HG03457 (cell line): ENCODE measurements around the gene ZBTB45.
A peak's percentile ranks its signal among the peaks of the same experiment; 100 is the strongest.
"Not testable (repeated sequence)": the region's sequence is repeated elsewhere in the genome, so short reads cannot be mapped to it uniquely, and the experiment has no call there.

Experiments used
- ATAC-seq: cut with Tn5 transposase; IDR thresholded peaks from one replicate; pipeline ENCODE4 v1.9.1; 2021; ENCODE audit warnings: moderate number of reproducible peaks; ENCODE audit not compliant: unreplicated experiment

ZBTB45 gene

DNA sequence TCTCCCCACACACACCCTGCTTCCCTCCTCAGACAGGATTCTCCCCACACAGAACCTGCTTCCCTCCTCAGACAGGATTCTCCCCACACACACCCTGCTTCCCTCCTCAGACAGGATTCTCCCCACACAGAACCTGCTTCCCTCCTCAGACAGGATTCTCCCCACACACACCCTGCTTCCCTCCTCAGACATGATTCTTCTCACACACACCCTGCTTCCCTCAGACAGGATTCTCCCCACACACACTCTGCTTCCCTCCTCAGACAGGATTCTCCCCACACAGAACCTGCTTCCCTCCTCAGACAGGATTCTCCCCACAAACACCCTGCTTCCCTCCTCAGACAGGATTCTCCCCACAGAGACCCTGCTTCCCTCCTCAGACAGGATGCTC is 19.6 kb upstream of the ZBTB45 start:
- ATAC-seq: not testable (repeated sequence)

GRCh38 chr19:58538257-58539168 is 18.9 kb upstream of the ZBTB45 start:
- ATAC-seq: no peak

- no peak for ATAC-seq
Measured at GRCh38 chr19:58536852-58537798, 17.5 kb upstream of the ZBTB45 start.

GRCh38 chr19:58535857-58536256 is 16.2 kb upstream of the ZBTB45 start:
- ATAC-seq: no peak

DNA sequence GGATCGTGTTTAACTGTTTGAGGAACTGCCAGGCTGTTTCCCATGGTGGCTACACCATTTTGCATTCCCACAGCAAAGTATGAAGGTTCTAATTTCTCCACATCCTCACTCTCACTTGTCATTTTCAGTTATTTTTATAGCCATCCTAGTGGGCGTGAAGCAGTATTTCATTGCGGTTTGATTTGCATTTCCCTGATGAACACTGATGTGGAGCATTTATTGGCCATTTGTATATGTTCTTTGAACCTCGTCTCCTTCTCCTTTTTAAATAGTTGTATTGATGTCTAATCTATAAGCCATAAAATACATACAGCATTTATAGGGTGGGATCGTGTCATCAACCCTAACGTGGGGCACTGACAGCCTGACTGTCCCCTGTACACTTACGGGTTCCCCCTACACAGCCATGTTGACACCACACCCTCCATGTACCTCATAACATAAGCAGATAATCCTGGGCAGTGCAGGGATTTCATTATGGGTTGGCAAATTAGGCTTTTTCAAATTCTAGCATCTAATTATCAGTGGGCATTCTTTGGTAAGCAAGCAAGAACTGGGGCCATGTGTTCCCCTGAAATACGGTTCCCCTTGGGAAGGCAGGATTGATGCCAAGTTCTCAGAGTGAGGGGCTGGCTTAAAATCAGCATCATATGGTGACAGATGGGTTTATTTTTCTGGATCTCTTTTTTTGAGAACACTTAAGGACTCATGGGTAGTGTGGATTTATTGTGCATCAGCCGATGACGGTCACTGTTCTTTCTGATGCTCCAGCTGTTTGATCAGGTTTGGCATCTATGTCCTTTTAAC is 11.6 kb upstream of the ZBTB45 start:
- ATAC-seq: no peak

- no peak for ATAC-seq
Measured at GRCh38 chr19:58529405-58529804, 9.8 kb upstream of the ZBTB45 start.

GRCh38 chr19:58522709-58523108 is 3.1 kb upstream of the ZBTB45 start:
- ATAC-seq: no peak

DNA sequence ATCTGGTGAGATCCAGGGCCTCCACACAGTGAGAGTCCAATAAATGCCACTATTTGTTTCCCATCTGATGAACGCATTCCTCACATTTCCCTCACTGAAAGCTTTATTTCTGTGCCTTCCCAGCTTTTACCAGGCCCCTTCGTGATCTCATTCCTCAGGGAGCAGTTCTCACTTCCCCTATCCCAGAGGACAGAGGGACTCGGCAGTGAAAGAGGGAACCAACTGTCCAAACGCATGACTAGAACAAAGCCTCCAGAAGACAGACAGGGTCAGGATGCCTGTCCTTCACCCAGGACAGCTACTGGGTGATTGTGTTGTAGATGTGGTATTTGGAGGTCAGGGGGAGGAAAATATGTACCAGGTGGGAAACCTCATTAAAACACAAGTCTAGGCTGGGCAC is 2.0 kb upstream of the ZBTB45 start:
- ATAC-seq: no peak

- no peak for ATAC-seq
Measured at GRCh38 chr19:58520257-58520599, 618 bp upstream of the ZBTB45 start.

DNA sequence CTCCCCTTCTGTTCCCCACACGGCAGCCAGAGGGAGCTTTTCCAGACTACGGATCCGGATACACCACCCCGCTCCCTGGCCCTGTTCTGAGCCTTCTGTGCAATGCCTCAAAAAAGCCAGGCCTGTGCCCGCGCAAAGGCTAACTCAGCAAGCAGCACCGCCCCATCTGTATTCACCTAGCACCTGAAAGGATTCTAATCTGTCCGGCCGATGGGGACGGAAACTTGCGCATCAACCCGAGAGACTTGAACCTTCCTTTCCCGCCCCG is 589 bp downstream of the ZBTB45 start:
- ATAC-seq: no peak

DNA sequence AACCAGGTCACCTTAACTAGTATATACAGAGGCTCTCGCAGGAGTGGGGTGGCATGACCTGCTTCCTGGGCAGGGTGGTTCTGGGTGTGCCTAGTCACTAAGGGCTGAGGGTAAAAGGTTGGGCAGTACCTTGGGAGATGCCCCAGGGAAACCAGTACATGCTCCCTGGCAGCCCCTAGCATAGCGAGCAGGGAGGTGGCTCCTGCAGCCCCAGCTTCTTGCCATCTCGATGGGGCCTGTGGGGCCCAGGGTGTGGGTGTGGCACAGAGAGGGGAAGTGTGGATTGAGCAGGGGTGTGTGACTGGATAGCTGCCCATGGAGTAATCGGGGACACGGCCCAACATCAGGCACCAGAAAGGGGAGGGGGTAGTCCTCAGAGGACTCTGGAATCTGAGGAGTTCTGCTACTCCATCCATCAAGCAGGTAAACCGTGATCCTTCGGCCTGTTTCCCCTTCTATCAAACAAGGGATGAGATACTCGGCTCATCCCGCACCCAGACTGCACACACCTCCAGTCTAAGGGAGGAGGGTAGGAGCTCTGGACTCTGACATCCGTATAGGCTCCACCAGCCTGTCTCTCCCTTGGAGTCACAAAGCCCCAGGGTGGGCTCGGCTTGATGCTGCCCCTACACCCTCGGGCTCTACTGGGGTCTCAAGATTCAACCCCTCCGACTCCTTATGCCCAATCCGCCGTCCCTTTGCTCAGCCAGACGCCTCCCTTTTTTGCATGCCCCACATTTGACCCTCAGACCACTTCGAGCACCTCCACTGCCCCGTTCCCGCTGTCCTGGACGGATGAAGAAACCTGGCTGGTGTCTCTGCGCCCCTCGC is 1.1 kb downstream of the ZBTB45 start:
- ATAC-seq: no peak

DNA sequence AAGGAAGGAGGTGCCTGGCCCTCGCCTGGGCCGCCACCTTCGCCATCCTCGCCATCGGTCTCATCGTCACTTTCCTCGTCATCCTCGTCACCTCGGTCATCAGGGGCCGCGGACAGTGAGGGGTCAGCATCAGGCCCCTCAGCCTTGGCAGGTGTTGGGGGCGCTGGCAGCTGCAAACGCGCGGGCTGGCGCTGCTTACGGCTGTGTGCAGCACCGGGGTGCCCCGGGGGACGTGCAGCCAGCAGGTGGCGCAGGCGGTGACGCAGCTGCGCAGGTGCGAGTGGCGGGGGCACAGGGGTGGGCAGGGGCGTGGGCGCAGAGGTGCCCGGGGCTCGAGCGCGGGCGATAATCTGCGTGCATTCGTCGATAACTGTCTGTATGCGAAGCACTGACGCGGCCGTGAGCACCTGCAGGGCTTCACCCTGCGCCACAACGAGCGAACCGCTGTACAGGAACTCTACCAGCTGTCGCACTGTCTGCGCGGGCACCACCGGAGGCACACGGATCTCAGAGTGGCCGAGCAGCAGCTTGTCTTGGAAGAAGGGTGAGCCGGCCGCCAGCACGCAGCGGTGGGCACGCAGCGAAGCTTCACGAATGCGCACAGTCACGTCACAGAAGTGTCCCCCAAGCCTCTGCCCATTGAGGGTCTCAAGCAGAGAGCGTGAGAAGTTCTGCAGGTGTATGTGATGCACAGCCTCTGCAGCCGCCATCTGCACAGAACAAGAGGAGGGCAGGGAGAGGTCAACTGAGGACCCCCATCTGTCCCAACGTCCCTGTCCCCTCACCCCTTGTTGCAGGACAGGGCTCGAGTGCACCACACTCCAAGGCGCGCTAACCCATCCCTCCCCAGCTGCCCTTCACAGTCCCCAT is 2.4 kb downstream of the ZBTB45 start:
- ATAC-seq: no peak

DNA sequence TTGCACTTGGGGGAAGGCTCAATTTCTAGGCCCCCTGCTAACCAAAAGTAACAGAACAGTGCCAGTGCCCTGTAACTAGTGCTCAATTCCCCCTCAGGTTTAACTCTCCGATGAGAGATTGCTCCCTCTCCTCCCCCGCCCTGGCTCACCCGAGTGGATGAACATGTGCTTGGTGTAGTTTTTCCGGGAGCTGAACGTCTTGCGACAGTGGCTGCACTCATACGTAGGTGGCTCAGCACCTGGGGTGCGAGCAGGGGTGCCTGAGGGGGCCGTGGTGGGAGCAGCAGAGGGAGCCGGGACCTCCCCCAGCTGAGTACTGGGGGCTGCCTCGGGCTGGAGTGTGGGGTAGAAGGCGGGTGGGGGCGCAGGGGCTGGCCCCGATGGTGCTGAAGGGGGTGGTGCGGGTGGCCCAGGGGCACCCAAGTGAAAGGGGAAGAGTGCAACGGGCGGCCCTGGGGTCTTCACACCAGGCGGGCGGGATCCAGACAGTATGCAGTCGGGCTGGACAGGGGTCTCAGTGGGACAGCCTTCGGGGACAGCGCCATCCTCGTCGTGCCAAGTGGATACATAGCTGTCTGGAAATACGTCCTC is 3.3 kb downstream of the ZBTB45 start:
- no peak for ATAC-seq

- ATAC-seq: no peak
Measured at GRCh38 chr19:58515259-58515658, 4.4 kb downstream of the ZBTB45 start.

- no peak for ATAC-seq
Measured at GRCh38 chr19:58514564-58515022, 5.0 kb downstream of the ZBTB45 start.

- peak; percentile 46 for ATAC-seq
Measured at GRCh38 chr19:58513694-58514563, 5.7 kb downstream of the ZBTB45 start.

GRCh38 chr19:58513213-58513693 is 6.4 kb downstream of the ZBTB45 start:
- ATAC-seq: no peak
